Nephron progenitor cell (in vitro differentiated cells): ENCODE measurements around the gene STX10.

Experiments
- DNase-seq: peaks from one replicate; pipeline ENCODE4 v3.0.0; 2021
- H3K27ac Mint-ChIP-seq: 2 replicates; pipeline ENCODE4 v1.8.0; 2021; ENCODE audit warnings: mild to moderate bottlenecking, moderate library complexity, mixed read lengths
- H3K27me3 Mint-ChIP-seq: 2 replicates; pipeline ENCODE4 v1.8.0; 2021; ENCODE audit warnings: mild to moderate bottlenecking, low read depth, mixed read lengths; ENCODE audit not compliant: poor library complexity
- H3K36me3 Mint-ChIP-seq: 2 replicates; pipeline ENCODE4 v1.8.0; 2021; ENCODE audit warnings: low read depth, mixed read lengths
- H3K4me1 Mint-ChIP-seq: 2 replicates; pipeline ENCODE4 v1.8.0; 2021; ENCODE audit warnings: mixed read lengths
- H3K4me3 Mint-ChIP-seq: 2 replicates; pipeline ENCODE4 v1.8.0; 2021; ENCODE audit warnings: mild to moderate bottlenecking, moderate library complexity, mixed read lengths
- H3K9me3 Mint-ChIP-seq: 2 replicates; pipeline ENCODE4 v1.8.0; 2021; ENCODE audit warnings: mild to moderate bottlenecking, moderate library complexity, mixed read lengths
- TF ChIP-seq, protein P1 (sequence below): fragments of 200-600 bp; sonication (generic); IDR thresholded peaks from 2 replicates; pipeline ENCODE4 v1.5.0; 2021; ENCODE audit warnings: antibody characterized with exemption

STX10 gene

DNA sequence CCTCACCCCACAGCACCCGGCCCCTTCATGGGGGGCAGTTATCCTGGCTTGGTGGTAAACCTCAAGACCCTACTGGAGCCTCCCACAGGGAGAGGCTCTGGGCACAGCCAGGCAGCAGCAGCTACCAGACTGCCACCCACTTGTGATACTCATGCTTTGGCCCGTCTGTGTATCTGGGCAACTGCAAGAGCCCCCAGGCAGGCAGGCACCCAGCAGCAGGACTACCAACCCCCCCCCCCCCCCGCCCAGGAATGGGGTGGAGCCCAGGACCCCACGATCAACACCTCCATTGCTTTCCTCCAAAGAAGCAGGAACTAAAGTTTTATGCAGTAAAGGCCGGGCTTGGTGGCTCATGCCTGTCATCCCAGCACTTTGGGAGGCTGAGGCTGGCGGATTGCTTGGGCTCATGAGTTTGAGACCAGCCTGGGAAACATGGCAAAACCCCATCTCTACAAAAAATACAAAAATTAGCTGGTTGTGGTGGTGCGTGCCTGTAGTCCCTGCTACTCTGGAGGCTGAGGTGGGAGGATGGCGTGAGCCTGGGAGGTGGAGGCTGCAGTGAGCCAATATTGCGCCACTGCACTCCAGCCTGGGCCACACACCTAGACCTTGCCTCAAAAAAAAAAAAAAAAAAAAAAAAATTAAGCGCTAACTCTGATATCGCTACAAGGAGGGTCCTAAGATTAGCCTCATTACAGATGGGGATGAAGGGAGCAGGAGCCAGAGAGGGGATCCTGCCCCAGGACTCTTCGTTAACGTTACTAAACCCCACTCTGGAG, 46.4 kb downstream of the STX10 start:
- H3K27ac Mint-ChIP-seq = no peak overlapping the region
- H3K27me3 Mint-ChIP-seq = peaks cover 41% of the 10 kb centered on the region
- H3K4me3 Mint-ChIP-seq = no peak overlapping the region
- DNase-seq = no peak
- TF ChIP-seq, protein P1, sequence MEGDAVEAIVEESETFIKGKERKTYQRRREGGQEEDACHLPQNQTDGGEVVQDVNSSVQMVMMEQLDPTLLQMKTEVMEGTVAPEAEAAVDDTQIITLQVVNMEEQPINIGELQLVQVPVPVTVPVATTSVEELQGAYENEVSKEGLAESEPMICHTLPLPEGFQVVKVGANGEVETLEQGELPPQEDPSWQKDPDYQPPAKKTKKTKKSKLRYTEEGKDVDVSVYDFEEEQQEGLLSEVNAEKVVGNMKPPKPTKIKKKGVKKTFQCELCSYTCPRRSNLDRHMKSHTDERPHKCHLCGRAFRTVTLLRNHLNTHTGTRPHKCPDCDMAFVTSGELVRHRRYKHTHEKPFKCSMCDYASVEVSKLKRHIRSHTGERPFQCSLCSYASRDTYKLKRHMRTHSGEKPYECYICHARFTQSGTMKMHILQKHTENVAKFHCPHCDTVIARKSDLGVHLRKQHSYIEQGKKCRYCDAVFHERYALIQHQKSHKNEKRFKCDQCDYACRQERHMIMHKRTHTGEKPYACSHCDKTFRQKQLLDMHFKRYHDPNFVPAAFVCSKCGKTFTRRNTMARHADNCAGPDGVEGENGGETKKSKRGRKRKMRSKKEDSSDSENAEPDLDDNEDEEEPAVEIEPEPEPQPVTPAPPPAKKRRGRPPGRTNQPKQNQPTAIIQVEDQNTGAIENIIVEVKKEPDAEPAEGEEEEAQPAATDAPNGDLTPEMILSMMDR = no peak
- peaks cover 11% of the 10 kb centered on the region for H3K36me3 Mint-ChIP-seq
- peaks cover 3% of the 10 kb centered on the region for H3K9me3 Mint-ChIP-seq
- H3K4me1 Mint-ChIP-seq = no peaks in the 10 kb centered on the region

DNA sequence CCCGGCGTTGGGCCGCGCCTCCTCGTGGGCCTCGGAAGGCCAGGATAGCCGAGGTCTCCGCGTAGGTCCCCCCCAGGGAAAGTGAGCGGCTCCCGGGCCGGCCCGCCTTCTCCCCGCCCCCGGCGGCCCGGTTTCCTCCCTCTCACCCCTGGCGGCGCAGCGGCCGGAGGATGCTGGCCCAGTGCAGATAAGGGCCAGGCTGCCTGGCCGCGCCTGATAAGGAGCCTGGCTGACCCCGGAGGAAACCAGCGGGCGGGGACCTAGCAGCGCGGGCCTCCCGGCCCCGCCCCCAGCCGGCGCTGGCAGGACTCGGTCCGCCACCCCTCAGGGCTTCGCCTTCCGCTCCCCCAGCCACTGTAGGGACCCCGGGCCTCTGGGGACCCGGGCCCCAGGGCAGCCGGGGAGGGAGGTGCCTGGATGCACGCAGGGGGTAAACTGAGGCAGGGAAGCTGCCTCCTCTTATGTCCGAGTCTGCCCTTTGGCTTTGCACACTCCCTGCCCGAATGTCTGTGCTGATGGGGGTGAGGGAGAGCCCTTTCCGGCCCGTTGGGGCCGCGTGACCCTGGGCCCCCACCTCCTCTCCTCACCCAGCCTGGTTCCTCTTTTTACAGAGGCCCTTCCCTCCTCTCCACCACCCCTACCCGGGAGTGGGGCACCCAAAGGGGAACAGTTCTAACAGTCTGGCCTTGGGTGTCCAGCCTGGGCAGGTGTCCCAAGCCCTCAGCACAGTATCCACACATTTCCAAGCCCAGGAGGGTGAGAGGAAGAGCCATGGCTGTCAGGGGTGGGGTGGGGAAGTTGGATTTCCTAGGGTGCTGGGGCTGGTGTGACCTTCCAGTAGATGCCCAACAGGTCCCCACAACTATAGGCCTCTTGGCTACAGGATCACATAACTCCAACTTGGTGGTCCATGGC, 47.3 kb downstream of the STX10 start, which contains the start of gene LYL1:
TSS of gene LYL1 (minus strand) at position 193 of the 915 bp plus-strand sequence. CDS start 1,687 bp downstream, outside the sequence.
- H3K9me3 Mint-ChIP-seq = peaks cover 3% of the 10 kb centered on the region
- H3K4me1 Mint-ChIP-seq = no peaks in the 10 kb centered on the region
- peaks cover 11% of the 10 kb centered on the region for H3K36me3 Mint-ChIP-seq
- peak within 1 kb of the TSS; percentile 50 for H3K4me3 Mint-ChIP-seq
- TF ChIP-seq, protein P1 = no peak
- no peak within 1 kb of the TSS for H3K27ac Mint-ChIP-seq
- H3K27me3 Mint-ChIP-seq = peaks cover 50% of the 10 kb centered on the region
- DNase-seq = peak; percentile 66

DNA sequence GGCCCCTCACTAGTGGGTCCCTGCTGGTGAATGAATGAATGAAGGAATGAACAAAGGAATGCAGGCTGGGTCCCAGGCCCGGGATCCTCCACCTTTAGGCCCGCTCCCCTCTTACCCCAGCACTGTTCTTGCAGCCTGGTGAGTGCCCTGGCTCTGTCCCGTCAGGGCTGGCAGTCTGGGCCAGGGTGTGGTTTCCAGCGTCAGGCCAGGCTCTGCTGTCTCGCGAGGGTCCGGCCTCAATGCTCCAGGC, 47.8 kb downstream of the STX10 start:
- TF ChIP-seq, protein P1 = no peak
- DNase-seq = no peak
- H3K4me1 Mint-ChIP-seq = no peaks in the 10 kb centered on the region
- H3K27ac Mint-ChIP-seq = no peak overlapping the region
- H3K4me3 Mint-ChIP-seq = no peak overlapping the region
- H3K9me3 Mint-ChIP-seq = peaks cover 3% of the 10 kb centered on the region
- peaks cover 6% of the 10 kb centered on the region for H3K36me3 Mint-ChIP-seq
- peaks cover 56% of the 10 kb centered on the region for H3K27me3 Mint-ChIP-seq

DNA sequence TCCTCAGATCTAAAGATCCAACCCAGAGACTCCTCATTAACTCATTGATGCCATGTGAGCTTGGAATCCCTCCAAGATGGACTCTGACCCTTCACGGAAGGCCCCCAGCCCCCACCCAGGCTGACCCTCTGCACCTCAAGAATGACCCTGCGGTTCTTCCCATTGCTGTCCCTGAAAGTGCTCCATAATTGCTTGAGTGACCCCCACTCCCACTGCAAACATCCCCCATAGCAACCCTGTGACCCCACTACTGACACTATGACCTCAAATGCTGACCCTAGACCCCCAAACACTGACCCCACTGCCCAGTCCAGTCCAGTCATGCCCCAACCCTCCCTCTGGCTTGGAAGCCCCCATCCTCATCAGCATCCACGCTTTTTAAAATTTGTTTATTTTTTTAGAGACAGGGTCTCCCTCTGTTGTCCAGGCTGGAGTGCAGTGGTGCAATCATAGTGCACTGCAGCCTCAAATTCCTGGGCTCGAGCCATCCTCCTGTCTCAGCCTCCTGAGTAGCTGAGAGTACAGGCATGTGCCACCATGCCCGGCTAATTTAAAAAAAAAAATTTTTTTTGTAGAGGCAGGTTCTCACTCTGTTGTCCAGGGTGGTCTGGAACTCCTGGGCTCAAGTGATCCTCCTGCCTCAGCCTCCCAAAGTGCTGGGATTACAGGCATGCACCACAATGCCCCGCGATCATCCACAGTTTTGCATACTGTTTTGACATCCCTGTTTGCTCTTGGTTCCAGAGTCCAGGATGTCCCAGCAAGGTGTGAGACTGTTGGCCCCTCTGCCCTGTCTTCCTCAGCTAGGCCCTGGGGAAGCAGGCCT, 48.4 kb downstream of the STX10 start:
- Mint-ChIP-seq H3K27me3 (peaks cover 61% of the 10 kb centered on the region), H3K27ac (no peak overlapping the region), H3K36me3 (peaks cover 5% of the 10 kb centered on the region), H3K4me1 (peaks cover 4% of the 10 kb centered on the region), H3K9me3 (peaks cover 6% of the 10 kb centered on the region), H3K4me3 (peak overlapping the region; percentile 23)
- no peak for DNase-seq
- TF ChIP-seq, protein P1 = no peak

DNA sequence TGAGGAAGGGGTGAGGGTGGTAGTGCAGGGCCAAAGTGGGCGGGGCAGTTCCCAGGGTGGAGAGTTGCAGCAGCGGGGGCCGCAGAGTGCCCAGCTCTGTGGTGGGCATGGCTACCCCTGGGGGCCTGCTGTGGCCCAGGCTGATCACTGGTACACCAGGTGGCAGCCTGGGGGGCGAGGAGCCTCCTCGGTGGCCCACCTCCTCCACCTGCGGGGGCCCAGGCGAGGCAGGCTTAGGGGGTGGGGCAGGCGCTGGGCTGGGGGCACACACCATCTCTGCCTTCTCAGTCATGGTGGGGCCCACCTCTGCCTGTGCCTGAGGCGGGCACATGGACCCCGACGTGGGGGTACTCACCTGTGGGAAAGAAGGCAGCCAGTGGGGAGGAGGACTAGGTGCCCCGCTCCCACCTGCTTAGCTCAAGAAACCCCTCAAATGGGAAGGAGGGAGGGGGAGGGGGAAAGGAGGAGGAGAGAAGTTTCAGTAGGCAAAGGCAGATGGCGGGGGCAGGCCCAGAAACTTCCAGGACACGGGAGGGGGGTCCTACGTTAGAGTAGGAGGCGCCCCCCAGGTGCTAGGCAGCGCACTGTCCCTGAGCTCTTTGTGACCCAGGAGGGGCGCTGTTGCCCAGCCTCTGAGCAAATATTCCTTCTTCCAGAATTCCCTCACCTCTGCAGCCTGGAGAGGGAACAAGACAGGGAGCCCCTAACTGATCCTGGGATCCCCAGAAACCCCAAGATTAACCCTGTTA, 49.2 kb downstream of the STX10 start:
- peaks cover 6% of the 10 kb centered on the region for H3K9me3 Mint-ChIP-seq
- H3K27me3 Mint-ChIP-seq = peaks cover 65% of the 10 kb centered on the region
- H3K27ac Mint-ChIP-seq = no peak overlapping the region
- no peak for DNase-seq
- H3K36me3 Mint-ChIP-seq = peaks cover 5% of the 10 kb centered on the region
- peaks cover 7% of the 10 kb centered on the region for H3K4me1 Mint-ChIP-seq
- TF ChIP-seq, protein P1 = peak; percentile 12
- peak overlapping the region; percentile 23 for H3K4me3 Mint-ChIP-seq
